ENCODE results near the gene CRIP1. TPM values are rescaled to one million over a fixed set of nuclear protein-coding genes. Genes with fewer than 3 reads are reported as not detected.

The CRIP1 gene
- total RNA-seq, 1 experiment from 2014 or later = 6.9 TPM

GRCh38 chr14:105484997-105485393 lies 1.7 kb upstream of the CRIP1 start:
- Histone ChIP-seq H3K4ac (ENCODE audit: low read depth, low read length) (no peak overlapping the region; the same call in 1 of the 2 replicates), H2AFZ (ENCODE audit: low read length) (no peak overlapping the region), H3K79me2 (ENCODE audit: insufficient read depth, low read length) (no peaks in the 10 kb centered on the region), H4K91ac (ENCODE audit: insufficient read length, low read depth, low read length) (no peak overlapping the region), H3K56ac (ENCODE audit: insufficient read length, low read depth, low read length) (no peak overlapping the region), H2BK12ac (ENCODE audit: insufficient read length, low read depth, low read length) (no peak overlapping the region), H3K4me2 (ENCODE audit: insufficient read depth, insufficient read length, low read length) (no peak overlapping the region), H3K4me1 (ENCODE audit: insufficient read depth, low read length) (no peaks in the 10 kb centered on the region), H3K23me2 (ENCODE audit: insufficient read length, low read depth, low read length, poor library complexity, severe bottlenecking) (peaks cover 10% of the 10 kb centered on the region), H2BK120ac (ENCODE audit: low read depth, low read length, poor library complexity, severe bottlenecking) (no peak overlapping the region), H3K79me1 (ENCODE audit: insufficient read depth, low read depth, low read length, poor library complexity, severe bottlenecking) (no peaks in the 10 kb centered on the region), H3K14ac (ENCODE audit: insufficient read depth, low read length) (no peak overlapping the region), H3K23ac (ENCODE audit: insufficient read length, low read depth, low read length) (no peak overlapping the region), H2BK15ac (ENCODE audit: low read depth, low read length) (no peak overlapping the region), H3K27ac (ENCODE audit: insufficient read length, low read depth, low read length) (no peak overlapping the region), H2BK5ac (ENCODE audit: insufficient read length, low read length) (no peak overlapping the region), H3K27me3 (ENCODE audit: insufficient read depth, low read length) (peaks cover 34% of the 10 kb centered on the region; the same call in 1 of the 2 replicates), H4K8ac (replicated peaks; ENCODE audit: insufficient read length, low read depth, low read length) (no peak overlapping the region), H2AK5ac (ENCODE audit: insufficient read length, low read length) (no peak overlapping the region), H3K9ac (ENCODE audit: extremely low read depth, insufficient read length, low read length) (no peak overlapping the region), H2BK20ac (ENCODE audit: low read depth, low read length, poor library complexity, severe bottlenecking) (no peak overlapping the region), H4K20me1 (ENCODE audit: control insufficient read depth, insufficient read depth, insufficient read length) (no peaks in the 10 kb centered on the region), H3K9me3 (ENCODE audit: control insufficient read depth, low read depth, low read length) (no peaks in the 10 kb centered on the region), H3T11ph (ENCODE audit: low read length) (no peak overlapping the region), H4K5ac (ENCODE audit: insufficient read length, low read depth, low read length) (no peak overlapping the region), H3K18ac (ENCODE audit: insufficient read length, low read depth, low read length) (no peak overlapping the region)
- H3K4me3 Mint-ChIP-seq = no peak overlapping the region; a peak in 1 of 5 replicates
- no peak for TF ChIP-seq CTCF (conservative IDR thresholded peaks at IDR 0.05)
- DNase-seq = no peak
- no peaks in the 10 kb centered on the region for H3K9me3 Mint-ChIP-seq
- no peak overlapping the region for H3K27ac Mint-ChIP-seq
- H3K36me3 Mint-ChIP-seq (ENCODE audit: insufficient read depth in 1 of 3, low read depth in 3 of 3) = no peaks in the 10 kb centered on the region
- H3K27me3 Mint-ChIP-seq (ENCODE audit: low read depth) = peaks cover 87% of the 10 kb centered on the region
- H3K4me1 Mint-ChIP-seq = peaks cover 15 to 26% of the 10 kb centered on the region in 2 experiments
- WGBS (ENCODE audit: extremely low coverage, insufficient read length, low lambda C conversion rate) = no CpG with 5 or more reads among the region's 16 CpGs
